Right renal cortex interstitium (tissue), 3 donors: ENCODE results near the gene PYGM. TPM values are rescaled to one million over a fixed set of nuclear protein-coding genes. Genes with fewer than 3 reads are reported as not detected.

Experiments used
- DNase-seq, 3 donors: peaks; one replicate each; pipeline ENCODE4 v3.0.0-alpha.2; 2013; ENCODE audit warnings: low read depth in 3 of 3, low spot score in 2 of 3
- polyA plus RNA-seq, 3 donors: library from polyadenylated mRNA; unstranded; fragments of 120-200 nt; gene quantifications; one replicate each; pipeline ENCODE4 v1.2.1, GENCODE V29; 2013; ENCODE audit not compliant: insufficient read length in 3 of 3

Gene PYGM
- polyA plus RNA-seq, 3 donors, result 1.1 to 2.6 (median 2.4) TPM

DNA sequence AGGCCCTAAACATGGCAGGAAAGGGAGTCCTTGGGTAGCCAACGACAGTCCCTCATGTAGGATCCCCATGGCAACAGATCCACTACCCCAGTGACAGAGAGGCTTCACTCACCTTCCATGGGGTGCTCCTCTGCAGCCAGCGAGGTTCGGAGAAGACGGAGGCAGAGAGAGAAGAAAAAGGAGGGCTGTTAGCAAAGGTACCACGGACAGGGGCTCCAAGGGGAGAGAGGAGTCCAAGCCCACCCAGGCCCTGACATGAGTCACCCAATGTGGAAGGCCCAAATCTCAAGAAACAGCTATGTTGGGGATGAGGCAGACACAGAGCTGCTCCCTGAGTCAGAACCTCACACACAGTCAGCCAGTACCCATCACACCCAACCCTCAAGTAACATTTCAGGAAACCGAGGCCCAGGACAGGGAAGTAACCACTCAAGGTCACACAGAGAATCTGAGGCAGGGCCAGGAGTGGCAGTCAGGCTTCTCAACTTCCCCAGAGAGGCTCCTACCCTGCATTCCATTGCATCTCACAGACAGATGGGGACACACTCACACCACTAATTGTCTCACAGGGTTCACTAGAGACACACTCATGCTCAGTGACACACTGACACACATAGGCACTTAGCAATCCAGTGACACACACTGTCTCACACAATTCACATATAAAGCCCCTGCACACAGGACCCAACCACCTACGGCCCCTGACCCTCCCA is 62.0 kb downstream of the PYGM start:
- no peak for DNase-seq

Other genes with a start within 250 kb of the PYGM start
- 10 to 100 TPM; 16.1 to 26.0 (median 25.2) TPM for gene SLC22A11, start 204.0 kb downstream of the PYGM start, polyA plus RNA-seq
- gene SLC22A12, start 168.8 kb downstream of the PYGM start, polyA plus RNA-seq, result 1 to 10 TPM; 3.4 to 4.0 (median 3.6) TPM
- 10 to 100 TPM; 11.7 to 12.1 (median 12.0) TPM for gene NRXN2, start 36.8 kb downstream of the PYGM start, polyA plus RNA-seq
- gene RASGRP2, start 15.8 kb downstream of the PYGM start, polyA plus RNA-seq, result 1 to 10 TPM; 3.1 to 4.2 (median 3.8) TPM
- 100 to 1,000 TPM; 308 to 338 (median 314) TPM for gene SF1, start 18.6 kb upstream of the PYGM start, polyA plus RNA-seq
- 10 to 100 TPM; 17.0 to 18.5 (median 18.5) TPM for gene MAP4K2, start 43.2 kb upstream of the PYGM start, polyA plus RNA-seq
- 10 to 100 TPM; 30.0 to 33.6 (median 30.7) TPM for gene MEN1, start 50.6 kb upstream of the PYGM start, polyA plus RNA-seq
- 1 to 10 TPM; 4.3 to 5.1 (median 4.3) TPM for gene CDC42BPG, start 84.7 kb upstream of the PYGM start, polyA plus RNA-seq
- 10 to 100 TPM; 44.6 to 63.5 (median 49.4) TPM for gene EHD1, start 118.6 kb upstream of the PYGM start, polyA plus RNA-seq
- gene ATG2A, start 157.2 kb upstream of the PYGM start, polyA plus RNA-seq, result 10 to 100 TPM; 12.8 to 14.0 (median 13.2) TPM
- gene PPP2R5B, start 164.7 kb upstream of the PYGM start, polyA plus RNA-seq, result 10 to 100 TPM; 14.3 to 16.3 (median 16.0) TPM
- 1 to 10 TPM; 1.5 to 1.7 (median 1.6) TPM for gene GPHA2, start 175.9 kb upstream of the PYGM start, polyA plus RNA-seq
- gene MAJIN, start 212.1 kb upstream of the PYGM start, polyA plus RNA-seq, result 1 to 10 TPM in 1 of 3 donors, under 1 TPM in 2; 0.57 to 1.2 (median 0.67) TPM
- 1 to 10 TPM; 2.7 to 3.1 (median 3.0) TPM for gene BATF2, start 237.0 kb upstream of the PYGM start, polyA plus RNA-seq